HG03565 (cell line): ENCODE results near the gene UBL4B.
"Not testable (repeated sequence)": the region's sequence is repeated elsewhere in the genome, so short reads cannot be mapped to it uniquely, and the experiment has no call there.

Experiments
- ATAC-seq: cut with Tn5 transposase; IDR thresholded peaks from one replicate; pipeline ENCODE4 v1.9.1; 2021; ENCODE audit warnings: mild to moderate bottlenecking, moderate library complexity; ENCODE audit not compliant: unreplicated experiment

Gene UBL4B

GRCh38 chr1:110112143-110112542 is at the start of gene UBL4B:
UBL4B (plus strand) TSS chr1:110112443; CDS start chr1:110112535, 92 bp downstream.
- no peak for ATAC-seq

GRCh38 chr1:110062612-110063011 is 49.6 kb upstream of the UBL4B start:
- no peak for ATAC-seq

GRCh38 chr1:110063781-110064180 is 48.5 kb upstream of the UBL4B start:
- no peak for ATAC-seq

GRCh38 chr1:110064576-110065337 is 47.5 kb upstream of the UBL4B start:
- no peak for ATAC-seq

- no peak for ATAC-seq
Measured at GRCh38 chr1:110065841-110066240, 46.4 kb upstream of the UBL4B start.

GRCh38 chr1:110067479-110067892 is 44.8 kb upstream of the UBL4B start:
- ATAC-seq: no peak

- ATAC-seq: no peak
Measured at GRCh38 chr1:110067893-110068645, 44.2 kb upstream of the UBL4B start.

GRCh38 chr1:110068646-110069403 is 43.4 kb upstream of the UBL4B start:
- no peak for ATAC-seq

- ATAC-seq: no peak
Measured at GRCh38 chr1:110069404-110070281, 42.6 kb upstream of the UBL4B start.

- no peak for ATAC-seq
Measured at GRCh38 chr1:110070282-110070669, 42.0 kb upstream of the UBL4B start.

- no peak for ATAC-seq
Measured at GRCh38 chr1:110070671-110071242, 41.5 kb upstream of the UBL4B start, which contains the start of gene ALX3. ALX3 (minus strand) TSS chr1:110070672; CDS start chr1:110070612, 60 bp downstream.

GRCh38 chr1:110074166-110074565 is 38.1 kb upstream of the UBL4B start:
- ATAC-seq: no peak

- ATAC-seq: no peak
Measured at GRCh38 chr1:110076789-110077500, 35.3 kb upstream of the UBL4B start.

- not testable (repeated sequence) for ATAC-seq
Measured at GRCh38 chr1:110079995-110080394, 32.2 kb upstream of the UBL4B start.

GRCh38 chr1:110081061-110081460 is 31.2 kb upstream of the UBL4B start:
- ATAC-seq: no peak

- ATAC-seq: no peak
Measured at GRCh38 chr1:110082477-110082876, 29.8 kb upstream of the UBL4B start.

- ATAC-seq: no peak
Measured at GRCh38 chr1:110083061-110083865, 29.0 kb upstream of the UBL4B start.

GRCh38 chr1:110083866-110084226 is 28.4 kb upstream of the UBL4B start:
- ATAC-seq: no peak
